DND-41 (cell line): Measurements from ENCODE around the gene PRKCE.

ENCODE experiments used
- ATAC-seq: fragments of 200-7000 bp; cut with Tn5 transposase; 3 replicates; pipeline ENCODE4 v1.9.1; 2021; ENCODE audit warnings: low read depth; ENCODE audit not compliant: insufficient read depth
- DNase-seq: peaks from one replicate; pipeline ENCODE4 v3.0.0-alpha.2; 2020
- H2AFZ ChIP-seq: 2 replicates; pipeline ENCODE4 v1.6.0; 2012; ENCODE audit warnings: low read depth, low read length
- H3K27ac ChIP-seq: 2 replicates; pipeline ENCODE4 v1.5.1; 2012; ENCODE audit warnings: low read length, inconsistent platforms
- H3K27me3 ChIP-seq: fragments of 200-600 bp; sonication (generic); 2 replicates; pipeline ENCODE4 v1.6.0; 2012; ENCODE audit warnings: low read length, mild to moderate bottlenecking, inconsistent platforms; ENCODE audit not compliant: insufficient read depth, poor library complexity
- H3K36me3 ChIP-seq: 2 replicates; pipeline ENCODE4 v1.5.1; 2012; ENCODE audit warnings: low read length, inconsistent platforms; ENCODE audit not compliant: insufficient read depth
- H3K4me1 ChIP-seq: 2 replicates; pipeline ENCODE4 v1.5.1; 2012; ENCODE audit warnings: mild to moderate bottlenecking, low read length; ENCODE audit not compliant: insufficient read depth
- H3K4me2 ChIP-seq: 2 replicates; pipeline ENCODE4 v1.6.0; 2012; ENCODE audit warnings: mild to moderate bottlenecking, moderate library complexity, low read length, inconsistent platforms; ENCODE audit not compliant: insufficient read depth
- H3K4me3 ChIP-seq, 2 experiments: fragments of 200-600 bp in 1 of 2; shearing (Covaris generic) in 1 of 2; 2 replicates each; pipeline ENCODE4 v1.5.1; 2012 to 2016; ENCODE audit warnings: inconsistent platforms in 2 of 2, low read length in 2 of 2, mild to moderate bottlenecking in 2 of 2, low read depth in 1 of 2, moderate library complexity in 1 of 2
- H3K79me2 ChIP-seq: 2 replicates; pipeline ENCODE4 v1.6.0; 2012; ENCODE audit warnings: low read length, inconsistent platforms; ENCODE audit not compliant: insufficient read depth
- H3K9ac ChIP-seq: 2 replicates; pipeline ENCODE4 v1.6.0; 2012; ENCODE audit warnings: low read depth, mild to moderate bottlenecking, inconsistent platforms, low read length, moderate library complexity
- H3K9me3 ChIP-seq: 2 replicates; pipeline ENCODE4 v1.5.1; 2012; ENCODE audit warnings: low read length, moderate library complexity, mild to moderate bottlenecking, inconsistent platforms; ENCODE audit not compliant: insufficient read depth, severe bottlenecking
- H4K20me1 ChIP-seq: 2 replicates; pipeline ENCODE4 v1.6.0; 2012; ENCODE audit warnings: low read length; ENCODE audit not compliant: insufficient read depth
- EZH2 ChIP-seq: IDR thresholded peaks from 3 replicates; pipeline ENCODE4 v1.6.1; 2012; ENCODE audit warnings: borderline replicate concordance, low read depth, mild to moderate bottlenecking, moderate library complexity, low read length, inconsistent platforms; ENCODE audit not compliant: severe bottlenecking
- TF ChIP-seq, protein P1 (sequence below): IDR thresholded peaks from 2 replicates; pipeline ENCODE4 v1.5.1; 2012; ENCODE audit warnings: borderline replicate concordance, low read length, moderate library complexity, mild to moderate bottlenecking; ENCODE audit not compliant: poor library complexity, severe bottlenecking; ENCODE audit errors: extremely low read depth

Gene PRKCE

DNA sequence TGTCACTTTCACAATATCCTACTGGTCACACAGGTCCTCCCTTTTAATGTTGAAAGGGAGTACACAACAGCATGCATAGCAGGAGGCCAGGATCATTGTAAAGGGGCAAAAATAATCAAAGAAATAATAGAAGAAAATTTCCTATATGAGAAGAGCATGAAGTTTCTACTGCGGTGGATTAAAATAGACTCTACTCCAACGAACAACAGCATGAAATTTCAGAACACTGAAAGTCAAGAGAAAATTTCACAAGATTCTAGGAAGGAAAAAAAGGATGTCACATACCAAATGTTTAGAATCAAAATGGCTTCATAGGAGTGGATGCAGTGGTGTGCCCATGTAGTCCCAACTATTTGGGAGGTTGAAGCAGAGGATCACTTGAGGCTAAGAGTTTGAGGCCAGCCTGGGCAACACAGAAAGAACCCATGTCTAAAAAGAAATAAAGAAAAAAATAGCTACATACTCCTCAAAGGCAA is 573.7 kb downstream of the PRKCE start:
- Histone ChIP-seq H3K9me3 (no peaks in the 10 kb centered on the region), H3K27ac (no peak overlapping the region), H3K9ac (no peak overlapping the region), H3K36me3 (no peaks in the 10 kb centered on the region), H3K4me2 (no peak overlapping the region), H3K27me3 (no peaks in the 10 kb centered on the region), H3K4me3 (no peak overlapping the region), H4K20me1 (no peaks in the 10 kb centered on the region), H3K79me2 (no peaks in the 10 kb centered on the region), H2AFZ (no peak overlapping the region), H3K4me1 (peaks cover 8% of the 10 kb centered on the region; the same call in 1 of the 2 replicates)
- DNase-seq (no peak), ATAC-seq (no peak)
- TF ChIP-seq EZH2, result no peak
- TF ChIP-seq, protein P1, sequence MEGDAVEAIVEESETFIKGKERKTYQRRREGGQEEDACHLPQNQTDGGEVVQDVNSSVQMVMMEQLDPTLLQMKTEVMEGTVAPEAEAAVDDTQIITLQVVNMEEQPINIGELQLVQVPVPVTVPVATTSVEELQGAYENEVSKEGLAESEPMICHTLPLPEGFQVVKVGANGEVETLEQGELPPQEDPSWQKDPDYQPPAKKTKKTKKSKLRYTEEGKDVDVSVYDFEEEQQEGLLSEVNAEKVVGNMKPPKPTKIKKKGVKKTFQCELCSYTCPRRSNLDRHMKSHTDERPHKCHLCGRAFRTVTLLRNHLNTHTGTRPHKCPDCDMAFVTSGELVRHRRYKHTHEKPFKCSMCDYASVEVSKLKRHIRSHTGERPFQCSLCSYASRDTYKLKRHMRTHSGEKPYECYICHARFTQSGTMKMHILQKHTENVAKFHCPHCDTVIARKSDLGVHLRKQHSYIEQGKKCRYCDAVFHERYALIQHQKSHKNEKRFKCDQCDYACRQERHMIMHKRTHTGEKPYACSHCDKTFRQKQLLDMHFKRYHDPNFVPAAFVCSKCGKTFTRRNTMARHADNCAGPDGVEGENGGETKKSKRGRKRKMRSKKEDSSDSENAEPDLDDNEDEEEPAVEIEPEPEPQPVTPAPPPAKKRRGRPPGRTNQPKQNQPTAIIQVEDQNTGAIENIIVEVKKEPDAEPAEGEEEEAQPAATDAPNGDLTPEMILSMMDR, result no peak

DNA sequence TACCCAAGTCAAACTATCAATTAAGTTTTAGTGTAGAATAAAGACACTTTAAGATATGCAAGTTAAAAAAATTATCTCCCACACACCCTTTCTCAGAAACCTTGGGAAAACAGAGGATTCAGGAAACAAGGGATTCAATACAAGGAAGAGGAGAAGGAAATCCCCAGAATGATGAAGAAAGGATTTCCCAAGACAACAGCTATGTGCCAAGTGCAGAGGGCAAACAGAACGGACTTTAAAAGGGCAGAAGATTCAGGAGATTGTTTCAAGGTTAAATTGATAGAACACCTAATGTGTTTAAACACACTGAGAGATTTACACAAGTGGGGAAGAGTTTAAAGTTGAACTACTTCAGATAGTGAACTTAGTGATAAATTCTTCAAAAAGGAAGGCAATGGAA is 574.3 kb downstream of the PRKCE start:
- peaks cover 8% of the 10 kb centered on the region; the same call in 1 of the 2 replicates for H3K4me1 ChIP-seq
- H3K27me3 ChIP-seq, result no peaks in the 10 kb centered on the region
- H3K27ac ChIP-seq, result no peak overlapping the region
- no peaks in the 10 kb centered on the region for H3K36me3 ChIP-seq
- H3K4me3 ChIP-seq, result no peak overlapping the region
- TF ChIP-seq EZH2, result no peak
- TF ChIP-seq, protein P1, result no peak
- DNase-seq (no peak), ATAC-seq (no peak)
- H3K9me3 ChIP-seq, result no peaks in the 10 kb centered on the region
- H4K20me1 ChIP-seq, result no peaks in the 10 kb centered on the region
- no peaks in the 10 kb centered on the region for H3K79me2 ChIP-seq
- no peak overlapping the region for H2AFZ ChIP-seq
- no peak overlapping the region for H3K4me2 ChIP-seq
- H3K9ac ChIP-seq, result no peak overlapping the region

DNA sequence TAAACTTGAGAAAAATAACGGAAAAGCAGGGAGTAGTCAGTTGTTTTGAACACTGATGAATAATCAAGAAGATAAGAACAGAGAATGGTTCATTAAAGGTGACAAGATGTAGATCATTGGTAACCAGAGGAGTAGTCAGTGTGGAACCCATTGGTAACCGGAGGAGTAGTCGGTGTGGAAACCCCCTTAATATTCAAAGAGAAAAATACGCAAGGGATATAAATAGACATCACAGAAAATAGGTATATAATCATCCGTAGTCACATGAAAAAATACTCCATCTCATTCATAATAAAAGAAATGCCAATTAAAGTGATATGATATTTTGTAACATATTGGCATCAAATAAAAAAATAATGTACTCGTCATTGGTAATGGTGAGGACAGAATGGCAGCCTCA is 575.1 kb downstream of the PRKCE start:
- H3K9me3 ChIP-seq, result no peaks in the 10 kb centered on the region
- H3K4me2 ChIP-seq, result no peak overlapping the region
- no peak for TF ChIP-seq EZH2
- TF ChIP-seq, protein P1, result no peak
- H3K27ac ChIP-seq, result no peak overlapping the region
- ATAC-seq (no peak), DNase-seq (no peak)
- H3K36me3 ChIP-seq, result no peaks in the 10 kb centered on the region
- no peak overlapping the region for H3K9ac ChIP-seq
- no peaks in the 10 kb centered on the region for H4K20me1 ChIP-seq
- H2AFZ ChIP-seq, result no peak overlapping the region
- no peaks in the 10 kb centered on the region for H3K79me2 ChIP-seq
- H3K4me1 ChIP-seq, result peaks cover 8% of the 10 kb centered on the region; the same call in 1 of the 2 replicates
- no peaks in the 10 kb centered on the region for H3K27me3 ChIP-seq
- H3K4me3 ChIP-seq, result no peak overlapping the region

DNA sequence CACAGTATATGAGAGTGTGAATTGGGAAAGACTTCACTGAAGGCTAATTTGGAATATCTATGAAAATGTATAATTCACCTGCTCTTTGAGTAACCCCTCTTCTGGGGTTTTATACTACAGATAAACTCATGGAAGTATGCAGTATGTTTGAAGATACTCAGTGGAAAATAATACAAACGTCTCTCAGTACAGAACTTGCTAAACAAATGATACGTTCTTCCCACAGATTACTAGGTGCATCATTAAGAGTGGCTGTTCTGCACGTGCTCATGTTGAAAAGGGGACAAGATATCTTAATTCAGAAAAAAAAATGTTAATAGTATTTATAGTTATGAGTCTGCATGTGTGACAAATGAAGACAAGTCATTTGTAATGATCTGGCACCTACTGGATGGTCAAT is 575.5 kb downstream of the PRKCE start:
- Histone ChIP-seq H2AFZ (no peak overlapping the region), H3K27me3 (no peaks in the 10 kb centered on the region), H4K20me1 (no peaks in the 10 kb centered on the region), H3K9ac (no peak overlapping the region), H3K4me3 (no peak overlapping the region), H3K4me1 (peaks cover 8% of the 10 kb centered on the region; the same call in 1 of the 2 replicates), H3K36me3 (no peaks in the 10 kb centered on the region), H3K4me2 (no peak overlapping the region), H3K9me3 (no peaks in the 10 kb centered on the region), H3K79me2 (no peaks in the 10 kb centered on the region), H3K27ac (no peak overlapping the region)
- no peak for DNase-seq
- no peak for ATAC-seq
- no peak for TF ChIP-seq EZH2
- TF ChIP-seq, protein P1, result no peak
